ENCODE data around the gene MYO7B.
A peak's percentile ranks its signal among the peaks of the same experiment; 100 is the strongest.
"Not testable (repeated sequence)": the region's sequence is repeated elsewhere in the genome, so short reads cannot be mapped to it uniquely, and the experiment has no call there.

The MYO7B gene

DNA sequence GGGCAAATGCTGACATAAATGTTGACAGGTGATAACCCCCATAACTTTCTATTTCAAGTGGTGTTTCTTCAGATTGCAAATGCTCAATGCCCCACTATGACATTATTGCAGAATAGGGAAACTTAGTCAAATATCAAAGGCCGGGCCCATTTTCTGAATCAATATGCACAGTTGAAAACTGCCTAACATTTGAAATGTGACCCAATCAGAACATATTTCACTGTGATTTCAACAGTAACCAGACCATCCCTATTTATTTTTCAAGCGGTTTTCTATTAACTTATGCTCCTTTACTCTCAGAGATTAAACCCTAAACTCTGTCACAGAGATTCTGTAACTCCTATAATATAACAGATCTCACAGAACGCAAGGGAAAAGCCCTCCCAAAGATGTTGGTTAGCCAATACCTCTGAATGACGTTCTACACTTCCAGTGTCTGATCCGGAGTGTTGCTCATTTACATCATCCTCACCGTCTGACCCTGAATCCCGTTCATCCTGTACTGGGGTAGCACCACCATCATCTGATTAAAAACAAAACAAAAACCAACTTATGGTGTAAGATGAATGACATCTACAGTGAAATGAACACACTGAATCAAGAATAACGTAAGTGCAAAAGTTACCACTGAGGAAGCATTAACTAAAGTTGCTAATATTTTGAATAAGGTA, 12.1 kb upstream of the MYO7B start:
- DNase-seq (ENCODE audit: low read depth in 2 of 2) = no peak

GRCh38 chr2:127524198-127524834, 11.2 kb upstream of the MYO7B start:
- not testable (repeated sequence) for DNase-seq (ENCODE audit: low read depth in 2 of 2)

DNA sequence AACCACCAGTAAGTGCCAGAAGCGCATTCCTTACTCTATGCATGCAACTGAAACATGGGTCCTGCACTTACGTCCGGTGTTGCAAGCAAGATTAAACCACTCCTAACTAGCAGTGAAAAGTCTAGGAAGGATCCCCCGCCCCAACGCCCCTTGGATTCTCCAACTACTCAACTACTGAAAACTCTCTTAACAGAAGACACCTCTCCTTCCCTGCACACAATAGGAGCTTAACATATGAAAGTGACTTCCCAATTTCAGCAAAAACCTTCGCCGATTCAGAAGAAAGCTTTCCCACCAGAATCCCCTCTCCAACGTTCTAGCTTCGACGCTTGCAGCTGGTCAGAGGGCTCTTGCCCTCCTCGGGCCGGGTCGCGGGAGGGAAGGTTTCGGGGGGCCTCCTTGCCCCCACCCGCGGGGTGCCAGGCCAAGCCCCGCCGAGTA, 9.8 kb upstream of the MYO7B start:
- DNase-seq (ENCODE audit: low read depth in 2 of 2) = no peak

GRCh38 chr2:127526132-127527000, 9.1 kb upstream of the MYO7B start, which contains the start of gene IWS1:
Gene IWS1 (minus strand): TSS chr2:127526489. CDS start chr2:127526208, 281 bp downstream.
- peak; percentile 83 to 84 for DNase-seq (ENCODE audit: low read depth in 2 of 2)

GRCh38 chr2:127527001-127527804, 8.3 kb upstream of the MYO7B start:
- no peak for DNase-seq (ENCODE audit: low read depth in 2 of 2)

GRCh38 chr2:127528487-127528886, 7.0 kb upstream of the MYO7B start:
- no peak for DNase-seq (ENCODE audit: low read depth in 2 of 2)

DNA sequence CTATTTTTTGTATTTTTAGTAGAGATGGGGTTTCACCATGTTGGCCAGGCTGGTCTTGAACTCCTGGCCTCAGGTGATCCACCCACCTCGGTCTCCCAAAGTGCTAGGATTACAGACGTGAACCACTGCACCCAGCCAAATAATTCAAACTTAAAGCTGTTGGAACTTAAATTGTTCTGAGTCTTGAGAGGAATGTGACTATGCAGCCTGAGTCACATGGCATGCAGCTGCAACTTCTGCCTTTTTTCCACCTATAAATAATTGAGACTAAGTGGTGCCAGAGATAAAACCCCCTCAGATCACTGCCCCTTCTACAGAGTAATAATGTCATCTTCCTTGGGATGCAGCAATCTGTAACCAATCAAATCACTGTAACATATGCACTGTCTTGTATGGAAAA, 6.1 kb upstream of the MYO7B start:
- not testable (repeated sequence) for DNase-seq (ENCODE audit: low read depth in 2 of 2)

- no peak for DNase-seq (ENCODE audit: low read depth in 2 of 2)
Measured at GRCh38 chr2:127530245-127531140, 5.0 kb upstream of the MYO7B start.

DNA sequence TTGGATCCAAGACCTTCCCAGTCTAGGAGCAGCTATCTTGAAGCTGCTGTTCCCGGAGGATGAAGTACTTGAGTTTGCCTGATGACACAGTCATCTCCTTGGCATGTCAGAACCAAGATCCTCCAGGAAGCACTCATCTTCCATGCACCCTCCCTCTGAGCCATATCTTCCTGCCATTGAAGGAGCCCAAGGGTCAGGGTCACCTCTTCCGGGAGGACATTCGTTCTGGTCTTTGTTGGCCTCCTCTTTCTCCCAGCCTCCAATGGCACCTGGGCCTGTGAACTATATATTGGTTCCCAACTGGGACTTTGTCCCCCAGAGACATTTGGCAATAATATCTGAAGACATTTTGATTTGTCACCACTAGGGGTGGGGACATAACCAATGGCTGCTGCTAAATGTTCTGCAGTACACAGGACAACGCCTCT, 4.2 kb upstream of the MYO7B start:
- no peak for DNase-seq (ENCODE audit: low read depth in 2 of 2)

GRCh38 chr2:127532296-127532695, 3.2 kb upstream of the MYO7B start:
- no peak for DNase-seq (ENCODE audit: low read depth in 2 of 2)

GRCh38 chr2:127535918-127536317, 435 bp downstream of the MYO7B start:
- no peak for DNase-seq (ENCODE audit: low read depth in 2 of 2)

DNA sequence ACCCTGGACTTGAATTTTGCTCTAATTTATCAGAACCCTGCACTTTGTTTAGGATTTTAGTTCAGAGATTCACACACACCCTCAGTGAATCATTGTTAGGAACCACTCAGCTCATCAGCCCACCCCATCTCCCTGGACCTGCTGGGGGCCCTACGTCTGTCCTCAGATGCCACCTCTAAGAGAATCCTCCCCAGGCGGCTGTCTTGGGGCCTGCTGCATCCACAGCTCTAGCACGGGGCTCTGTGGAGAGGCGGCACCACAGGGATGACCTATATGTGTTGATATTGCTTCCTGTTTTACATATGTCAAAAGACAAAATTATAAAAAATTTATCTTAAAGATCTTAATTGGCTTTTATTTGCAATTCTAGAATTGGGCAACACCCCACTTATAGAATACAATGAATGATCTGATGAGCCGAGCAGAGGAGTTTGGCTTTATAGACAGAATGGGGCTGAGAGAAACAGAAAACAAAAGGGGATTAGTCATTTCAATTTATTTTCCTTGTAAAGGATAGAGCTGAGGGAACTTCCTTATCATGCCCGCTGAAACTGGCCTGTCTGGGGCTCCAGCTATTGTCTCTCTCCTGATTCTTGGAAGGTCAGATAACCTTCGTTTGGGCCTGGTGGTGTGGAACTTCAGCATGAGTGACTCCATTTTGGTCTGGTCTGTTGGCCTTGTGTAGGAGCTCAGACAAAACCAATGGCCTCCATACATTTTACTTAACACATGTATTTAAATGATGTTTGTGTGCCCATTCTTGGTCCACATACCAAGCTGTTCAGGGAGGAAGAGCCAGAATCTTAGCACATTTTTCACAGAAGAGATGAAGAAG, 1.4 kb downstream of the MYO7B start:
- DNase-seq (ENCODE audit: low read depth in 2 of 2) = no peak

DNA sequence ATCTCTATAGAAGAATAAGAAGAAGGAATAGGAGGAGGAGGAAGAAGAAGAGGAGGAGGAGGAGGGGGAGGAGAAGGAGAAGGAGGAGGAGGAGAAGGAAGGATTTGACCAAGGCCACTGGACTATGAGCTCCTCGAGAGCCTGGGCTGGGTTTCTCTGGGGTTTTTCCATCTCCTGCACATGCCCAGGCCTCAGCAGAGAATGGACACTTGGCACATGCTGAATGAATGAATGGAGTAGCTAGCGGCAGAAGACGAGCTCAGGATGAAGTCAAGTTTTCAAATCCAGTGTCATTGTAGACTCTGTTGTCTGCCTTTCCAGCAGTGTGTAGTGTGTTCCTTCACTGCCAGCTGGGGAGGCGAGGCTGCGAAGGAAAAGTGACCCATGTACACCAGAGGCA, 2.2 kb downstream of the MYO7B start:
- no peak for DNase-seq (ENCODE audit: low read depth in 2 of 2)

DNA sequence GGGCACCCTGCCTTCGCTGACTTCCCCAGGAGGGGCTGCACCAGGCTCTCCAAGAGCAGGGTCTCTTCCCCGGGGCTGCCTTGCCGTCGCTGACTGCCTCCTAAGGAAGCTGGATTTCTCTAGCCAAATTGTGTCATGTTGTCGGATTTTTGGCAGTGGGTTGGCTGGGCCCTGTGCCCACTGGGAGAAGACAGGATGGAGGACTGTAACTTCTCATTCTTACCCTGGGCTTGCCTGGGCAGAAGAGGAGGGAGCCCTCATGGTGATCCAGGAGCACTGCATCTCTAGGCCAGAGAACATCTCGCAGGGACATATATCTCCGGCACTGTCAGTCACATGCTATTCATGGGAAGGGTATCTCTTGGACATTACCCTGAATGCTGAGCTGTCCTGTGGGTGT, 6.3 kb downstream of the MYO7B start:
- DNase-seq (ENCODE audit: low read depth in 2 of 2) = no peak

- no peak for DNase-seq (ENCODE audit: low read depth in 2 of 2)
Measured at GRCh38 chr2:127542231-127542630, 6.7 kb downstream of the MYO7B start.

GRCh38 chr2:127543013-127543501, 7.6 kb downstream of the MYO7B start:
- not testable (repeated sequence) for DNase-seq (ENCODE audit: low read depth in 2 of 2)

DNA sequence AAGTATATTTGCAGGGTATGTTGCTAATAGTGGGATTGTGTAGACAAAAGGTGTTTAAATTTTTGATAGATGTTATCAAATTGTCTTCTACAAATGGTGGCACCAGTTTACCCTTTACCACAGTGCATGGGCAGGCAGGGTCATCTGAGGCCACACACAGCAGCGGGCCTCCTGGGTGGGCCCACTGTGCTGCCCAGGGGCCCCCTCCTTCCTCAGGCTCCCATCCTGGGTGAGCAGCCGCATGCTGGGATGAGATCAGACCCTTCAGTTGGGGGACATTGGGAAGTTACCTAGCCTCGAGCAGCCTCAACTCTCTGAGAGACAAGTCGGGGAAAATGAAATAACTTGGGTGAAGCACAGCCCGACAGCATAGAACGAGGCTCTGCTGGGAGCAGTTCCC, 9.7 kb downstream of the MYO7B start:
- no peak for DNase-seq (ENCODE audit: low read depth in 2 of 2)

DNA sequence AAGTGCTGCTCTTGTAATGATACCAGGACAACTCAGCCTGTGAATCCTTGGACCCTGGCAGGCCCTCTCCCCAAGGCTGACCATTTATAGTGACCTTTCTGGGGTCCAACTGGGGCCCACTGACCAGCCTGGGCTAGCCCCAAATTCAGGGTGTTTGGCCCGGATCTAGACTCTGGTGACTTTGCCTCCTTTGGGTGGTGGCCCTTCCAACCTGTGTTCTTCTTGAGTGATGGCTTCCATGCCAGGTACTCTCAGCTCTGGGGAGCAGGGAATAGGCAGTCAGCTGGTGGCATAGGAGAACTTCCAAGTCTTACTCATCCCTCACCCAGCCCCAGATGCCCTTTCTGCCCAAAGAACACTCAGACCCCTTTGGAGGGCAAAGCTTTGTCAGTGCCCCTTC, 10.3 kb downstream of the MYO7B start:
- DNase-seq (ENCODE audit: low read depth in 2 of 2) = no peak

- DNase-seq (ENCODE audit: low read depth in 2 of 2) = no peak
Measured at GRCh38 chr2:127546797-127547196, 11.3 kb downstream of the MYO7B start.

Data from activated CD8-positive, alpha-beta memory T cell treated with anti-CD3 and anti-CD28 coated beads for 4 hours (primary cell).